HG02970 (cell line): Measurements from ENCODE around the gene SLC5A5.

Source experiments
- ATAC-seq: cut with Tn5 transposase; IDR thresholded peaks from one replicate; pipeline ENCODE4 v1.9.1; 2021; ENCODE audit warnings: mild to moderate bottlenecking, moderate library complexity, moderate number of reproducible peaks; ENCODE audit not compliant: unreplicated experiment, low FRiP score

SLC5A5 gene

DNA sequence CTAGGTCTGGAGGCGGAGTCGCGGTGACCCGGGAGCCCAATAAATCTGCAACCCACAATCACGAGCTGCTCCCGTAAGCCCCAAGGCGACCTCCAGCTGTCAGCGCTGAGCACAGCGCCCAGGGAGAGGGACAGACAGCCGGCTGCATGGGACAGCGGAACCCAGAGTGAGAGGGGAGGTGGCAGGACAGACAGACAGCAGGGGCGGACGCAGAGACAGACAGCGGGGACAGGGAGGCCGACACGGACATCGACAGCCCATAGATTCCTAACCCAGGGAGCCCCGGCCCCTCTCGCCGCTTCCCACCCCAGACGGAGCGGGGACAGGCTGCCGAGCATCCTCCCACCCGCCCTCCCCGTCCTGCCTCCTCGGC, at the start of gene SLC5A5:
SLC5A5 (plus strand) TSS at position 68 of the 373 bp plus-strand sequence. CDS start 375 bp downstream, outside the sequence.
- no peak for ATAC-seq

DNA sequence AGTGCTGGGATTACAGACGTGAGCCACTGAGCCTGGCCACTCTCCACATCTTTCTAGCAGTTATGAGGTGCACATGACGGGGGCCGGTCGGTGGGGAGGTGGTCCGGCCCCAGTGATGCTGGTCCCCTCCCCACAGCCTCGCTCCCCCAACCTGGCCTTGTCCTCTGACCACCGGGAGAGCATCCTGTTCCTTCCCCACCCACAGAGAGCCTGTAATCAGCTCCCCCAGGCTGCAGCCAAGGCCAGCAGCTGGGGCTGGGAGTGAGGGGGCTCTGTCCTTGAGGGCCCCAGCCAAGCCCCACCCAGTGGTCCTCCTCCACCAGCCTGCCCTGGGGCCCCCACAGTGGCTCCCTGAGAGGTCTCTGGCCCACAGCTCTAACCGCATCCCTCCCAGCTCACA, 47.4 kb upstream of the SLC5A5 start:
- ATAC-seq = no peak

DNA sequence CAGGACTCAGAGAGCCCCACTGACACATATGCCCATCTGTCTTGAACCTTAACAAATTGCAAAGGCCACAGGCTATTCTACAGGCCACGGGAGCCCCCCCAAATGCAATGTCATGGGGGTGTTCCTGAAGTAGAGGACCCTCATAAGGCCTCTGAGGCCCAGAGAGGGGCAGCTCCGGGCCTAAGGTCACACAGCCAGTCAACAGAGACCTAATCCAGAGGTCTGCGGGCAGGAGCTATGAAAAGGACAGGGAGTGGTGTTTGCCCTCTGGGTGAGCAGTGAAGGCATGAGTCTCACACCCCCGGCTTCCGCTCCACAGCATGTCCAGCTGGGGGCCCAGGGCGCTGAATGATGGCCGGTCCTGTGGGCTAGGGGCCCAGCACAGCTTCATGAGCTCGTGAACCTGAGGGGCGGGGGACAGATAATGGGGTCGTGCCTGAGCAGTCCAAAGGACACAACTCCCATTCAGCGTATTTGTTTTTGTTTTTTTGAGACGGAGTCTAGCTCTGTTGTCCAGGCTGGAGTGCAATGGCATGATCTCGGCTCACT, 45.2 kb upstream of the SLC5A5 start:
- ATAC-seq = no peak

DNA sequence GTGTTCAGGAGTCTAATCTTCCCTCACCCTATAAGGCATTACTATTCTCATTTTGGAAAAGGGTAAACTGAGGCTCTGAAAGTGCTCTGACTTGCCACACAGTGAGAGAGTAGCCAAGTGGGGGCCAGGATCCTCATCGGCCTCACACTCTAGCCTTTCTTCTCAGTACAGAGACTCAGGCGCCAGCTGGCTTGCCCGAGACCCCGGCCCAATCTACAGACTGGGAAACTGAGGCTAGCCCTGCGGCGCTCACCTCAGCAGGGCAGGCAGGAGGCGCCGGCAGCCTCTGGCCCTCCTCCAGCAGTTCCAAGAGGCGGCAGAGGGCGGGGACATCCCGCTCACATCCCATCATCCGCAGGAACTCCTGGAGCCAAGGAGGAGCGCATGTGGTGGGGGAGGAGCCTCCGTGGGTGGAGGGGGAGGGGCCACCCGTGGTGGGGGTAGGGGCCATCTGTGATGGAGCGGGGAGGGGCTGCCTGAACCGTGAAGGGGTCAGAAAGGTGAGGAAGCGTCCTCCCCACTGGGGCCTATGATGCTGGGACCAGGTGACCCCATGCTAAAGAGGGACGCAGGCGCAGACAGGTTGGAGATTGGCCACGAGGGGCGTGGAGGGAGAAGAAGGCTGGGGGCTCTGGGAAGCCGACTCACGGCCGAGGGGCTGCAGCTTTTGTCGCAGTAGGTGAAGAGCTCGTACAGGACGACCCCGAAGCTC, 41.7 kb upstream of the SLC5A5 start:
- no peak for ATAC-seq

DNA sequence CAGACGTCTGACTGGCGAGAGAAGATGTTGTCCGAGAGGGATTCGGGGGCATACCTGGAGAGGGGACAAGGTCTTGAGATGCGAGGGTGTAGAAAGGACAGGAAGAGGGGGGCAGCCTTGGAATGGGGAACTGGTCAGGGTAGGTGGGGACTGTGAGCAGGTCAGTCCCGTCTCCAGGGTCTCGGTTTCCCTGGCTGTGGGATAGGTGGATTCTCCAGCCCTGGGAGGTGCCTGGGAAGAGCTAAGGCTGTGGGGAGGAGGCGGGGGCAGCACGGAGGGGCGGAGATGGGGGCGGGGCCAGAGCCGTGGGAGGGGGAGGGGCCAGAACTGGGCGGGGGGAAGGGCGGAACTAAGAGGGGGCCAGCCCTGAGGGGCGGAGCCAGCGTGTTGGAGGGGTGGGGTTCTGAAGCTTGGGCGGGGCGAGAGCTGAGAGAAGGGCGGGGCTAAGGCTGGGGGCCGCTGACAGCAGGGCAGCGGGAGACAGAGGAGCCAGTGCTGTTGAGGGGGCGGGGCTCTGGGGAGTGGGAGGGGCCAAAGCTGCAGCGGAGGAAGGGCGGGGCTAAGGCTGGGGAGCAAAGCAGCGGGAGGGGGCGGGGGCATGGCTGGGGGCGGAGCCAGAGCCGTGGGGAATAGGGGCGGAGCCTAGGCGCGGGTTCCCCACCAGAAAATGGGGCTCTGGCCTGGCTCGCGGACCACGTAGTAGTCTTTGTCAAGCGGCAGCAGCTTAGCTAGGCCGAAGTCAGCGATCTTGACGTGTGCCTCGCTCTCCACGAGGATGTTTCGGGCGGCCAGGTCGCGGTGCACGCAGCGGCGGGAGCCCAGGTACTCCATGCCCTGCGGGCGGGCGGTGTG, 41.0 kb upstream of the SLC5A5 start:
- ATAC-seq = no peak

DNA sequence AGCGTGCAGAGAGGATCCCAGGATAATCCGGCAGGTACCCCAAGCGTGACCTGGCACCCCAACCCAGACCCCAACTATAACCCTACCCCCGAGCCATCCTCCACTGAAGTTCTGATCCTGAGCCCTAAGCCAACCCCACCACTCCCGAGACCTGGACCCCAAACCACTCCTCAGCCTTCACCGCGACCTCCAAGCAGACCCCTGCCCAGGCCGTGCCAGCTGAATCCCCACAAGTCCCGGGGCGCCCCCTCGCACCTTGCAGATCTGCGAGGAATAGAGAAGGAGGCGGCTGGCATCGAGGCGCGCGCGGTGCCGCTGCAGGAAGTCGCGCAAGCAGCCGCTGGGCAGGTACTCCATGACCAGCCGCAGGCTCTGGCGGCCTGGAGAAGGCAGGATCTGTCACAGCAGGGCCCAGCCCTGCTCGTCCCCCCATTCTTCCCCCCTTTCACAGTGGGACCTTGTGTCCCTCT, 40.3 kb upstream of the SLC5A5 start:
- no peak for ATAC-seq

DNA sequence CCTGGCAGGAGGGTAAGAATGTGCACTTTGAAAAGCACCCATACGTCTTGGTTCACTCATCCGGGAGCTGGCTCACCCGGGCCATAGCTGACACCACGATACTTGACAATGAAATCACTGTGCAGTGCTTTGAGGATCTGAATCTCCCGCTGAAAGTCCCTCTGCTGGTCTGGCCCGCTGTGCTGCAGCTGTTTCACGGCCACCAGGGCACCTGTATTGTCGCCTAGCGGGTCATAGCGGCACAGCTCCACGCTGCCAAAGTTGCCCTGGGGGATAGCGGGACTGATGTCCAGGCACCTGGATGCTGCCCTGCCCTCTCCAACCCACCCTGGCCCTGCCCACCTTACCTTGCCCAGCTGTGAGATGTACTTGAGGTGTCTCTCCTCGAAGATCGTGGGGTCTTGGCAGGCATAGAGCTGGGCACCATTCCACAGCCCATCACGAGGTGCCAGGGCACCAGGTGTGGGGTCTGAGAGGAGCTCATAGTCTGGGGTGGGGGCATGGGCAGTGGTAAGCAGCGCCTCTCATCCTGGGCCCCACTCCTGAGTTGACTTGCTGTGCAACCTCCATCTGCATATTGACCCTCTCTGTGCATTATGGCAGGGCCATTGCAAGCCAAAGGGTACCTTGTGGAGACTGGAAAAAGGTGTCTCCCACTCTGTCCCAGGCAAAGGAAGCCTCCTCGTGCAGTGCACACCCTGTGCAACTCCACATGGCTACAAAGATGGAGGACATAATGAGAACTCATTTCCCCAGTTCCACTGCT, 39.1 kb upstream of the SLC5A5 start:
- ATAC-seq = no peak

DNA sequence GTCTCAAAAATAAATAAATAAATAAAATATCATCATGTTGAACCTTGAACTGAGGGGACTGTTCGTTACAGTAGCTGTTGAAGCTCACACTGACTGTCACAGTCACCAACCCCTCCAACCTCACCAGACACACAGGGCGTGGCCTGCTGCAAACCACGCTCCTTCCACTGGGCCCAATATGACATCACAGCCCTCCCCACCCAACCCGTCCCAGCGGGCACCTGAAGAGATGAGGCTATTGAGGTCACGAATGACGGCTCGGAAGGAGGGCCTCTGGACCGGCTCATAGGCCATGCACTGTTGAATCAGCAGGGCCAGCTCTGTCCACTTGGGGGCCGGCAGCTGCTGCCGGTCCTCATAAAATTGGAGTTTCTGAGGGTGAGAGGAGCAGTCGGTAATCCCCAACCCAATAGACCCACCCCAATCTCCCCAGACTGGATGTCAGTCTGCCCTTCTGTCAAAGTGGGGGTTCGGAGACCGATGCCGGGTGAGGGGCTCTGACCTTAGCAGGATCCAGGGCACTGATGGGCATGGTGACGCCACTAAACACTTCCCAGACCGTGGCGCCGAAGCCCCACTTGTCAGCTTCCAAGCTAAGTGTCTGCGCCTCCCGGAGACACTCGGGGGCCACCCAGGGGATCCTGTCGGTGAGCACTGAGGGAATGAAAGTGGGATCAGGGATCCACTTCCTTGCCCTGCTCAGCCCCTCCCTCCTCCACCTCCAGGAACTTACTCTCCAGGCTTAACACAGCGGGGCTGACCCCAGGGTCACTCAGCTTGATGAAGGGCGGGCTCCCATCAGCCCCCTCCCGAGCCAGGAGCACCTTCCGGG, 37.2 kb upstream of the SLC5A5 start:
- no peak for ATAC-seq

DNA sequence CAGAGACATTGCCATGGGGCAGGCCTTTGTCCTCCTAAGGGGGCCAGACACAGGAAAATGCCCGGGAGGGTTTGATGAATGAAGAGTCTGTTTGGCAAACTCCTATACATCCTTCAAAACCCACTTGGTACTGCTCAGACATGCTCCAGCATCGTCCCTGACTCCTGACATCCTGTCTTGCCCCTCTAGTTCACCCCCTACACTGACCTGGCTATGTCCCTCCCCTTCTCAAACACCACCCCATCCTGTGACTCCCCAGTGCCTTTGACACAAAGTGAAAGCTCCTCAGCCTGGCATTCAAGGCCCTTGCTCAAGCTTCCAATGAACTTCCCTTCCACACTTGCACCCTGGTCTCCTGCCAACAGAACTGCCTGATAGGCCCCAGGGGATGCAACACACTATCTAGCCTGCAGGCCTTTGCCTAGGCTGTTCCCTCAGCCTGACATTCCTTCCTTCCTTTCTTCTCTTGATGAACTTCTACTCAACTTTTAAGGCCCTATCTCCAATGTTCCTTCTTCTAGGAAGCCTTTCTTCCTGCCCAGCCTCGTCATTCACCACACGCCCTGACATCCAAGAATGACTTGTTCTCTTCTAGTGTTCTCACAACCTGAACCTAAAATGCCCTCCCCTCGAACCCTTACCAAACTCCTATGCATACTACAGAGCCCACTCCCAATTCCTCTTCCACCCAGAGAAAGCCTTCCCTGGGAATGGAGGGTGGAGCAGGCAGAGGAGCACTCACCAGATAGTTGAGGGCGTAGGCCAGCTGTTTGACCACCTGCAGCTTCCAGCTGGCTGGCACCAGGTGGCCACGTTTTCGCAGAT, 36.4 kb upstream of the SLC5A5 start:
- no peak for ATAC-seq

DNA sequence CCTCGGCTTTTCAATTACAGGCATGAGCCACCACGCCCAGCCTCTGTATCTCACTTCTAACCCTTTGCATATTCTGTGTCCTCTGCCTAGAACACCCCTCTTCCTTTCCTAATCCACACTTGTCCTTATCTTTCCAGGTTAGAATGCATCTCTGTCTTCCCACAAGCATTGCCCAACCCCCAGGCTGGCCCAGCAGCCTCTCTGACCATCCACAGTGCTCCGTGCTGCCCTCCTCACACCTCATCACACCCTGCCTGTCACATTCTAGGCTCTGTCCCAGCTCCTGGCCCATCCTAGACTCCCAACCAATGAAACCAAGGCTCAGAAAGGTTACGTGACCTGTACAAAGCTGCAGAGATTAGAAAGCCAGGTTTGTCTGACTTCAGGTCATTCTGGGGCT, 35.2 kb upstream of the SLC5A5 start:
- no peak for ATAC-seq

DNA sequence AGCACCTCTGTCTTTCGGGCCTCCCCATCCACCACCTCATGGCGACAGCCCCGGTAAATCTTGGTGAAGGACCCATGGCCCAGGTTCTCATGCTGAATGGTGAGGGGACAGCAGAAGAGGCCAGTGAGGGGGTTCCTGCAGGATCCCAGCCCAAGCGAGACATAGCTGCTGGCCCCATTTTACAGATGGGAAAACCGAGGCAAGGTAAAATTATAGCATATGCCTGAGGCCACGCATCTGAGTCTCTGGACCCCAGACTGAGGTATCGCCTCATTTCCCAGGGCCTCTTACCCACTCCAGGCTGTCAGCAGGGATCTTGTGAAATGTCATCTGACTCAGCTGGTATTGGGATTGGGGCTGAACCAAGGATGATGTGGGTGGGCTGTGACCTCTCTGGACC, 33.8 kb upstream of the SLC5A5 start:
- ATAC-seq = no peak

DNA sequence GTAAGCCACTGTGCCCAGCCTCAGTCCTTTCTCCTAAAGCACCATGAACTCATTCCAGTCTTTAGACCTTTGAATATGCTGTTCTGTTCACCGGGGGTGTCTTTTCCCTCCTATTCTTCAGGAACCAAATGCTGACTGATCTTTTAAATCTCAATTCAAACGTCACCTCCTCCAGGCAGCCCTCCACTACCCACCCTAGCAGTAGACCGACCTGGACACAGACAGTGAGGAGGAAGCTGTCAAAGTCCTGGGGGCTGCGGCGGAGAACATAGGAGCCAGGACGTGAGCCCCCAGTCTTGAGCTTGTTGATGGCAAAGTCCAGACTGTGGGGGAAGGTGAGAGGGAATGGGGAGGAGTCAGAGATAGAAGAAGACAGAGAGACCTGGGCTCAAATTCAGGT, 31.7 kb upstream of the SLC5A5 start:
- no peak for ATAC-seq

DNA sequence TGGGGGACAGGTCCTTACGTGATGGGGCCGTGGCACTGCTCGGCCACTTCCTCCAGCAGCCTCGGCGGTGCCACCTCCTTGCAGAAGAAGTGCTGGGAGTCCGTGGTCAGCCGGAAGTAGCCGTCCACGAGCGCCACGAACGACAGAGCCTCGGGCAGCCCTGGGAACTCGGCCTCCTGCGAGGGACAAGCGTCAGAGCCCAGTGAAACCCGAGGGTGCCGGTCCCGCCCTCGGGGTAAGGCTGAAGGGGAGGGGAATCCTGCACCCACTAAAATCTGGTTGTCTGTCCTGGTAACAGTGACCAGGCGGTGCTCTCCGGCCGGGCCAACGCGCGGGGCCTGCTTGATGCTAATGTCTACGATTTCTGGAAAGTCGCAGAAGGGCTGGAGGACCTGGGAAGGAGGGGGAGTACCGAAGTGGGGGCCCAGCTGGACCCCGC, 30.4 kb upstream of the SLC5A5 start:
- no peak for ATAC-seq

DNA sequence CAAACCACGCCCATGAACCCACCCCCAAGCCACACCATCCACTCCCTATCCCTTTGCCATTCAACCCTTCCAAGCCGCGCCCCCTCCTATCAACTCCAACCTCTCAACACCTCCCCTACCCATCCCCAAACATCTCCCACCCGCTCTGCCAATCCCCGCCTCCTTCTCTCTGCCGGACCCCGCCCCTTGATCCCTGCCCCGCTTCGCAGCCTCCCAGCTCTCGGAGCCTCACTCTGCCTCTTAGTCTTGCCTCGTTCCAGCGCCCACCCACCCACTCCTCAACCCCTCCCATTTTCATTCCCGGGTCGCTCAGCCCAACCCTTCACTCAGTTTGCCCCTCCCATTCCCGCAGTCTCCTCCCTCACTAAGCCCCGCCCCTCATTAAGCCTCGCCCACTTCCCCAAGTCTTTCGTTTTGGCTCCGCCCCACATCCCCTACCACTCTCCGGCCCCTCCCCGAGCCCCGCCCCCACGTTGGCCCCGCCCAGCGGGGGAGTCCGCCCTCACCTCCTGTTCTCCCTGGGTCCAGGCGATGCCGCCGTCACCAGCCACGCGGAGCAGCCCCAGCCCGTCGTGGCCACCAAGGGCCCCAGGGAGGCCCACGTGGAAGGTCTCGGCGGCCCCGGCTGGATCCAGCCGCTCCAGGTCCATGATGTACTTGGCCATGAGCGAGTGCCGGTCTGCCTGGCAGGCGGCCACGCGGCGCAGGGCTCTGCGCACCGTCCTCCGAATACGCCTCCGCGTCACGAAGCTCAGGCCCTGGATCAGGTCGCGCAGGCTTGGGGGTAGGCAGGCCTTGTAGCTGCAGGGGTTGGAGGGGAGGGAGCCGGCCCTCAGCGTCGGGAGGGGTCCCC, 29.7 kb upstream of the SLC5A5 start:
- ATAC-seq = no peak

DNA sequence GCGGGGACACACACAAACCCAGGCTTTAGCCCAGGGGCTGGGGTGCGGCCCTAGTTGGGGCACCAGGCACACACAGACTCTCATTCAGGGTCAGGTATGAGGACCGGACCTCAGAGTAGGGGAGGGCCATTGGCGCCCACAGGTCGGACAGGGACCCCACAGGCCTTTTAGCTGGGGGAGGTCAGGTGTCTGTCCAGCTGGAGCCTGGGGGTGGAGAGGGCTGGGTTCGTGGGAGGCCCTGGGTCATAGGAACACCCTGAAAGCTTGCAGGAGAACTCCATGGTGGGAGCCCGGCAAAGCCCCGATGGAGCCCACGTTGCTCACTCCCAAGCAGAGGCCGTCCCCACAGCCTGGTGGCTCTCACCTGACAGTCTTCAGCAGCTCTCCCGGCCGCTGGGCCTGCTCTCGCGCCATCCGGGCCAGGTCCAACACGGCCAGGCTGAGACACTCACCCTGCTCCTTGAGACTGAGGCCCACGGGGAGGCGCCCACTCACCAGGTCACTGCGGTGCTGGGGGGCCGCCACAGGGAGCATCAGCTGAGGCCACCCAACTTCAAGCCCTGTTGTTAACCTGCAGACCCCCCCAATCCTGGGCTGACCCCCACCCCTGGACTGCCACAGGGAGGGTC, 29.0 kb upstream of the SLC5A5 start:
- ATAC-seq = no peak

DNA sequence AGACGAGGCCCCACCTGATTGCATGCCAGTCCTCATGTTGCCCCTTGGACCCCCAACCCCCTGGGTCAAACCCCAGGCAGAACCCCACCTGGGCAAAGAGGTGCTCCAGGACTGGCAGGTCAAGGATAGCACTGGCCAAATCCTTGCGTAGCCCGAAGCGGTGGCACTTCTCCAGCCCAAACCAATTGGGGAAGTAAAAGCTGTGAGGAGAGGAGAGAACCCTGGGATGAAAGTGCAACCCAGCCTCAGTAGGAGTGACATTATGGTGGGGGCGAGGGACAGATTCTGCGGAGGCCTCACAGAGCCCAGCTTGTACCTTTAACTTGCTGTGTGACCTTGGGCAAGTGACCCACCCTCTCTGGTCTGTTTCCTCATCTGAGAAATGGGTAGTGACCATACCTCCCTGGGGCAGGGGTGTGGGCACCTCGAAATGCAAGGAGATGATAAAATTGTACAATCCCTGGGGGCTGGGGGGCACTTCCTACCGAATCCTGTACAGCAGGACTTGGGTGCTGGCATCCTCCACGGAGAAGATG, 28.4 kb upstream of the SLC5A5 start:
- no peak for ATAC-seq

DNA sequence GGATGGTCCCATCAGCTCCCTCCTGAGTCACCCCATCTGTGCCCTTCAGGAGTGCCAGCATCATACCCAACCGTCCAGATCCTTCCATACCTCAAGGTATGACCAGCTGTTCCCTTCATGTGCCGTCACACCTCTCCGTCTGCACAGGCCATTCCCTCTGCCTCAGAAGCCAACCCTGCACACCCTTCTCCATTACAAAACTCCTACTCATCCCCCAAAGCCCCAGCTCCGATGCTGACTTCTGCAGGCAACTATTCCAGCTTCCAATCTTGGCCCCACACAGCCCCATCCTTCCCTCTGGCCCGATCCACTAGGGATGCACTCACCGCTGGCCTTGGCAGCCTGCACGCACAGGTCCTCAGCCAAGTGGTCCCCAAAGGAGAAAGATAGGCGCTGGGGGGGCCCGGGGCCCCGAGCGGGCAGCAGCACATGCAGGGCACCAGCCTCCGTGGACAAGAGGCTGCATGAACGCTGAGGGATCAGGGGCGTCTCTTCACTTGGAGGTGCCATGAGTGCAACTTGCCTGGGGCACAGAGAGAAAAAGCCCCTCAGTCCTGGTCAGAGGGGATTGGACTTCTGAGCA, 27.7 kb upstream of the SLC5A5 start:
- no peak for ATAC-seq
